ENCODE measurements around the gene TSPAN9. TPM values are rescaled to one million over a fixed set of nuclear protein-coding genes. Genes with fewer than 3 reads are reported as not detected.

Gene TSPAN9
- total and polyA plus RNA-seq, 2 of the 4 experiments (the other 2 are of a cell fraction): 17.7 to 39.1 TPM

DNA sequence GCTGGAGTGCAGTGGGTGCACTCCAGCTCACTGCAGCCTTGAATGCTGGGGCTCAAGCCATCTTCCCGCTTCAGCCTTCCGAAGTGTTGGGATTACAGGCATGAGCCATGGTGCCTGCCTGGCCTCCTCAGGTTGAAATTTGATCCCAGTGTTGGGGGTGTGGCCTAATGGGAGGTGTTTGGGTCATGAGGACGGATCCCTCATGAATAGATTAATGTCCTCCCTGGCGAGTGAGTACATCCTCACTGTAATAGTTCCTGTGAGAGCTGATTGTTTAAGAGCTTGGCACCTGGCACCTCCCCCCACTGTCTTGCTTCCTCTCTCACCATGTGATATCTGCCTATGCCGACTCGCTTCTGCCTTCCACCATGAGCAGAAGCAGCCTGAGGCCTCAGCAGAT is 84.7 kb downstream of the TSPAN9 start:
- 100% methylated on average over 1 of the region's 6 CpGs; no CpG with 5 or more reads in 1 of the 2 experiments for WGBS, 2 experiments (ENCODE audit: extremely low coverage in 2 of 2, insufficient read length in 1 of 2)
- no TSS peak for BruUV-seq (replicated peaks)
- Histone ChIP-seq H3K79me1 (ENCODE audit: low read depth in 1 of 2, low read length in 2 of 2) (no peaks in the 10 kb centered on the region), H3K27me3 (ENCODE audit: control insufficient read depth, insufficient read depth, low read length) (no peaks in the 10 kb centered on the region), H3K23ac (ENCODE audit: low read depth, low read length) (no peak overlapping the region), H4K8ac (ENCODE audit: low read depth in 2 of 2, low read length in 2 of 2) (no peak overlapping the region), H2AFZ (replicated peaks; ENCODE audit: low read length, poor library complexity) (no peak overlapping the region), H2BK15ac (ENCODE audit: low read depth, low read length) (no peak overlapping the region), H3K36me3 (ENCODE audit: control insufficient read depth, insufficient read depth, low read length) (no peaks in the 10 kb centered on the region), H2AK5ac (ENCODE audit: low read depth, low read length) (0 out of 2 replicates have a peak overlapping the region, but pooled peaks have one; percentile 26), H2AK9ac (replicated peaks; ENCODE audit: low read depth, low read length, poor library complexity) (no peak overlapping the region), H2BK20ac (ENCODE audit: low read depth, low read length) (no peak overlapping the region), H3K27ac (ENCODE audit: insufficient read depth, low read length) (no peak overlapping the region), H3K4me3 (ENCODE audit: insufficient read depth, low read depth, low read length) (no peak overlapping the region), H3K4ac (ENCODE audit: low read depth, low read length) (no peak overlapping the region), H3K4me1 (ENCODE audit: control insufficient read depth, insufficient read depth, low read length) (peaks cover 20% of the 10 kb centered on the region), H3K9ac (ENCODE audit: low read depth, low read length) (no peak overlapping the region), H4K91ac (ENCODE audit: insufficient read depth, low read depth, low read length) (no peak overlapping the region), H3K9me3 (ENCODE audit: control insufficient read depth, insufficient read depth, low read length) (peaks cover 2% of the 10 kb centered on the region; the same call in 1 of the 2 replicates), H4K5ac (ENCODE audit: low read depth, low read length) (no peak overlapping the region), H3K18ac (ENCODE audit: low read depth, low read length) (no peak overlapping the region), H2BK5ac (ENCODE audit: low read depth, low read length, poor library complexity, severe bottlenecking) (no peak overlapping the region), H3K4me2 (ENCODE audit: low read depth, low read length) (no peak overlapping the region), H2BK120ac (ENCODE audit: low read depth, low read length) (no peak overlapping the region), H4K20me1 (ENCODE audit: insufficient read depth, low read length) (no peaks in the 10 kb centered on the region), H3K9me1 (ENCODE audit: insufficient read depth, low read length) (no peaks in the 10 kb centered on the region; the same call in 1 of the 2 replicates), H3K56ac (ENCODE audit: extremely low read depth, insufficient read depth, low read length) (no peak overlapping the region), H3K14ac (replicated peaks; ENCODE audit: low read depth, low read length) (no peak overlapping the region)
- intact Hi-C loops (cut with micrococcal nuclease) (no loop called here), dilution Hi-C loops (cut with HindIII; ENCODE audit: low sequenced_read_pairs, unreplicated experiment) (no loop called here), in situ Hi-C loops (cut with MboI; ENCODE audit: low sequenced_read_pairs) (no loop called here)
- no peak for TF ChIP-seq RFX5 (IDR thresholded peaks at IDR 0.05; ENCODE audit: low read depth, low read length)
- TF ChIP-seq CTCF (conservative IDR thresholded peaks at IDR 0.05; ENCODE audit: low read depth, low read length): no peak
- TF ChIP-seq MAFK (IDR thresholded peaks at IDR 0.05; ENCODE audit: low read depth, low read length): no peak
- no peak for TF ChIP-seq RAD21 (IDR thresholded peaks at IDR 0.05; ENCODE audit: low read length)
- TF ChIP-seq FOS (IDR thresholded peaks at IDR 0.05; ENCODE audit: low read depth, low read length): no peak
- TF ChIP-seq POLR2A (IDR thresholded peaks at IDR 0.05; ENCODE audit: low read depth, low read length): no peak
- TF ChIP-seq RCOR1 (IDR thresholded peaks at IDR 0.05; ENCODE audit: insufficient replicate concordance, low read length): no peak
- TF ChIP-seq ELK1 (IDR thresholded peaks at IDR 0.05; ENCODE audit: borderline replicate concordance, low read depth, low read length): no peak
- no peak for TF ChIP-seq MAZ (IDR thresholded peaks at IDR 0.05; ENCODE audit: borderline replicate concordance, low read depth, low read length)
- no peak for TF ChIP-seq CHD1 (IDR thresholded peaks at IDR 0.05; ENCODE audit: low read depth, low read length)
- no peak for TF ChIP-seq NFE2L2 (IDR thresholded peaks at IDR 0.05; ENCODE audit: low read depth, low read length)
- no peak for TF ChIP-seq USF2 (IDR thresholded peaks at IDR 0.05; ENCODE audit: low read depth, low read length)
- TF ChIP-seq SMC3 (IDR thresholded peaks at IDR 0.05; ENCODE audit: low read depth, low read length): no peak
- TF ChIP-seq MXI1 (IDR thresholded peaks at IDR 0.05; ENCODE audit: borderline replicate concordance, low read depth, low read length): no peak
- no peak for TF ChIP-seq CEBPB (IDR thresholded peaks at IDR 0.05; ENCODE audit: low read depth, low read length)
- no peak for TF ChIP-seq BHLHE40 (IDR thresholded peaks at IDR 0.05; ENCODE audit: low read depth, low read length)
- DNase-seq (no peak), ATAC-seq (ENCODE audit: low read depth) (no peak)
- CTCF ChIA-PET: interaction anchor here (0.5 kb wide), 1 partner anchor 100 kb away, joined by 4 read pairs; no protein-coding TSS in a partner anchor
- POLR2A ChIA-PET (ENCODE audit: unreplicated experiment): no interaction called here
